ENCODE measurements around the gene TDRD7.

TDRD7 gene

DNA sequence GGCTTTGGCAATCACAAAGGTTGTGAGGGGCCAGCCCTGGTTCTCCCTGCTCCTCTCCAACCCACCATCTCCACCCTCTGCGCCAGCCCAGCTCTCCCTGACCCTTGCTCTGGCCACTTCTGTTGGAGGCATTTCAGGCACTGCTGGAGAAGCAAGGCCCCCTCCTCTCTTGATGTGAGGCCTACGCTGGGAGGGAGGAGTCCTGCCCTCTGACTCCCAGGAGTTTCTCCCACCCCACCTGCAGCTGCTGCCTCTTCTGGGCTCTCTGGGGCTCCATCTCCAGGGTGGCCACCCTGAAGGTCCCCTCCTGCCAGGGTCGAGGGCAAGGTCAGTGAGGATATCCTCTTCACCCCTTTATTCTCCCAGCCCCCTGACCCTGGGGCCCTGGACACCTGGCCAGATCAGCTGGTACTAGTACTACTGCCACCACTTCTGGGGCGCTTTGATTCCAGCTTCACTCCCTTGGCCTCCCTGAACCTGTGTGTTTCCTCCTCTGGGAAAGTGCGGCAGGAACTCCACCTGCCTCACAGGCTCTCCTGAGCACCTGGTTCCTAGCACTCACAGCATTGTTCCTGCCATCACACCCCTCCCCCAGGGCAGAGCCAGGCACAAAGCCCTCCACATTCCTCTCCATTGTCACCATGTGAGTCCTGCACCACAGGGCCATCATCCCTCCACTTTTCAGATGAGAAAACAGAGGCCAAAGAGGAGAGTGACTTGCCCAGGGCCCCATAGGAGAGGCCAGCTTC is 23.8 kb upstream of the TDRD7 start:
- no peak for DNase-seq

DNA sequence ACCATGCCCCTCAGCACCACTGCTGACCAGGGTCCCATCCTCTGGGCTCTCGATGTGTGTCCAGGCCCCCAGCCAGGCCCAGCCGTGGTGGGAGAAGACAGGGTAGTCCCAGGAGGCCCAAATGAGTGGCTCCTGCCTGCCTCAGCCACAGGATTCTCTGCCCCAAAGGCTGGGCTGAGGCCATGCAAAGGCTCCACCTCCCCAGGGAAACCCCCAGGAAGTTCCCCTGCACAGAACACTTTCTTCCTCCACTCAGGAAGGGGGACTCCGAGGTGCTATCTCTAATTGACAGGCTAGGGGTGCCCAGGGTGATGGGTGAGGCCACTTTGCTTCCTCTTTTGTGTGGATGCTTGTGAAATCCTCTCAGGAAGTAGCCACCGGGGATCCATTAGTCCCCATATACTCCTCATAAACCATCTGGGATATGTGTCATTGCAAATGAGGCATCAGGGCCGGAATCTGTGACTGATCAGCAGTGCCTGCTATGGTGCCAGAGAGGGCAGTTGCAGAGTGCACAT is 23.1 kb upstream of the TDRD7 start:
- DNase-seq = peak; percentile 36

DNA sequence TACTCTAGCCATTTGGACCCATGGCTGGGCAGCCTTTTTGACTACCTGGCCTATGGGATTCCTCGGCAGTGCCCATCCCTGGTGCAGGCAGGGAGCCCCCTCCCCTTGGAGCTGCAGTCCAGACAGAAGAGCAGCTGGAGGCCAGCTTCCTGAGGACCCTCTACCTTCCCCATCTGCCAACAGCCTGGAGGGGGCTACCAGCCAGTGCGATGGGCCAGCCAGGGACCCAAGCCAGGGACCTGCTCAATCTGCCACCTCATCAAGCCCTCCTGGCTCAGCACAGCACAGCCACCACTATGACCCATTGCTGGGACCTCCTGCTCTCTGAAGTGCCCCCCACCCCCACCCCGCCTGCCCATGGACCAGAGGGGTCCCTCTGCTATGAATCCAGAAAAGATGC is 22.6 kb upstream of the TDRD7 start:
- no peak for DNase-seq

DNA sequence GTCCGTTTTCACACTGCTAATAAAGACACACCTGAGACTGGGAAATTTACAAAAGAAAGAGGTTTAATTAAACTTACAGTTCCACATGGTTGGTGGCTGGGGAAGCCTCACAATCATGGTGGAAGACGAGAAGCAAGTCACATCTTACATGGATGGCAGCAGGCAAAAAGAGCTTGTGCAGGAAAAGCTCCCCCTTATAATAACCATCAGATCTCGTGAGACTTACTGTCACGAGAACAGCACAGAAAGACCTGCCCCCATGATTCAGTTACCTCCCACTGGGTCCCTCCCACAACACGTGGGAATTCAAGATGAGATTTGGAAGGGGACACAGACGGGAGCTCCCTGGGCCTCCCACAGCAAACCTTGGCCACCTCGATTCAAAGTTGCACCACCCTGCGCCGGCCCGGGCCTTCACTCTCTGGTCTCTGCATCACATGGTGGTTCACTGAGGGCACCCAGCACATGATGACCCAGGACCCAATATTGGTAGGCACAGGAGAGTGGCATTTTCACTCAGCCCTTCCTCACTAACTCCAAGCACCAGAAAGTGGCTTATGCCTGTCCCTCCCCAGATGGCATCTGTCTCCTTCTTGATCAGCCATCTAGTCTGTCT is 21.0 kb upstream of the TDRD7 start:
- DNase-seq = no peak

DNA sequence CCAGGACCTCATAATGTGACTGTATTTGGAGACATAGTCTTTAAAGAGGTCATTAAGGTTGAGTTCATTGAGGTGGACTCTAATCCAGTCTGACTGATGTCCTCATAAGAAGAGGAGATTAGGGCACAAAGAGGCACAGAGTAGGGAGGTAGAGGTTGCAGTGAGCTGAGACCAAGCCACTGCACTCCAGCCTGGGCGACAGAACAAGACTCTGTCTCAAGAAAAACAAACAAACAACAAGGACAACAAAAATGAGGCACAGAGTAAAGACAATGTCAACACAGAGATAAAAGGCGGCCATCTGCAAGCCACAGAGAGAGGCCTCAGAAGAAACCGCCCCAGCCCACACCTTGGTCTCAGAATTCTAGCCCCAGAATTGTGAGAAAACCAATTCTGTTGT is 17.0 kb upstream of the TDRD7 start:
- DNase-seq = no peak

DNA sequence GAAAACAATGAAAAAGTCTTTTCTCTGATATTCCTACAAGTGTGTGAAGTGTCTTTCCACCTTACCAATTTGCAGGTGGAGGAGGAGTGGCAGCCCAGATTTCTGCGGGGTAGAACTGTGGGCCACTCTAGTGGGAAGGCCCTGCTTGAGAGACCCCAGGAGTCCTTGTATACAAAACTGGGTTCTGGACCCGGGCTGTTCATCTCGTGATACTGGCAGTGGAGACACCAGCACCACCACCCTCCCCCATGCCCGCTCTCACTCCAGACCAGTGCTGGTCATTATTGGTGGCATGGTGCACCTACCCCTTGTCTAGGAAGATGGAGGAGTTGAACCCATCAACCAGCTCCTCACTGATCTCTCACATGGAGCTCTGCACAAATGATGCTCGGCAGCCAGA is 16.2 kb upstream of the TDRD7 start:
- no peak for DNase-seq

DNA sequence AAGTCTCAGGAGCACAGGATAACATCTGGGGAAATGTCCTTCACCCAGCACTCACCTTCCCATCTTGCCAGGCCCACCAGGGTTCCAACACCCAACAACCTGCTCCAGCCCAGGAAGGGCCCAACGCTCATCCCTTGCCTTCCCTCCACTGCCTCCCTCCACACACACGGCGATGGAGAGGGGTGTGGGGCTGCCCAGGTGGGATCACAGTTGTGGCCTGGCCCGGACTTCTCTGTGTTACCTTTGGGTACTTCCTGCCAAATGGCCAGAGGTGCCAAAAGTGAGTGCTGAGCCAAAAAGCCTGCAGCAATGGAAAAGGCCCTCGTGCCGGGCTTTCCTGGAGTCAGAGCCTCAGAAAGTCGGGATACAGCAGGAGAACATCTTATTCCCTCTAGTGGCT is 15.6 kb upstream of the TDRD7 start:
- no peak for DNase-seq

DNA sequence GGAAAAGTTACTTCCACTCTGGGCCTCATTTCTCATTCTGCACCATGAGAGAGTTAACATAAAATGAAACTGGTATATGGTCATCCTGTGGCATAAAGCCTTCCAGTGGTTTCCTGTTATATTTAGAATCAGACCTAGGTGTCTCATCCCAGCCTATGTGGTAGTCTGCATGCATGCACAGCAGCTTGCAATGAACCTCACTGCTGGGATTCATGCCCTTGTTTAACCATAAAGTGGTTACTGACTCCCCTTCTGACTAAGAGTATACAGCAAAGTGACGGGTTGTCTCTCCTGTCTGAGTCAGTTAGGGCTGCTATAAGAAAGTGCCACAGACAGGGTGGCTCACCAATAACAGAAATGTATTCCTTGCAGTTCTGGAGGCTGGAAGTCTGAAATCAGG is 14.7 kb upstream of the TDRD7 start:
- peak; percentile 67 for DNase-seq

DNA sequence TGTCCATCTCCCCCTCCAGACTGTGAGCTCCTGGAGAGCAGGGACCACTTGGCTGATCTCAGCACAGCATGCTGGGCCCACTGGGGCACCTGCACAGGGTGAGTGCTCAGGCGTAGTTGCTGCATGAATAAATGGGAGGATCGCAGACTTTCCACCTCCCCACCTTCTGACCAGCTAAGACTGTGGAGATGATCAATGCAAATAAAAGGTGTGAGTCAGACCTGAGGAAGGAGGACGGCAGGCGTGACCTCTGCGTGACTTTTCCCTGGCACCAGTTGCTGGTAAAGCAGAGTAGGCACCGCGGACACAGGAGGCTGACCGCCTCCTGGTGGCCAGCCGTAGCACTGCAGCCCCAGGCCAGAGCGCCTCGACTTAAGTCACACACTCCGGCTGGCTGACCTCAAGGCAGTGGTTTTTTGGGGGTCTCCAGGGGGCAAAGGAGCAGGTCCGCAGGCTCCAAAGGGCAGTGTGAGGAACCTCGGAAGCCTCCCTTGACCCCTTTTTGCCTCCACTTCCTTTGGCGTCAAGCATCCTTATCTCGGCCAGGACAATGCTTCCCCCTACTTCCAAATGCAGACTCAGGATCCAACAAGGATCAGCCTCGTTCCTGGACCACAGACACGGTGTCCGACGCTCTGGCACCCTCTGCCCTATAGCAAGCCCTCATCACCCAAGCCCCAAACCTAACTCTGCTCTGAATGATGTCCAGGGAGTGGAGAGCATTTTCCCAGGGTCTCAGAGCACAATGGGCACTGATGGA is 12.7 kb upstream of the TDRD7 start:
- peak; percentile 70 for DNase-seq

DNA sequence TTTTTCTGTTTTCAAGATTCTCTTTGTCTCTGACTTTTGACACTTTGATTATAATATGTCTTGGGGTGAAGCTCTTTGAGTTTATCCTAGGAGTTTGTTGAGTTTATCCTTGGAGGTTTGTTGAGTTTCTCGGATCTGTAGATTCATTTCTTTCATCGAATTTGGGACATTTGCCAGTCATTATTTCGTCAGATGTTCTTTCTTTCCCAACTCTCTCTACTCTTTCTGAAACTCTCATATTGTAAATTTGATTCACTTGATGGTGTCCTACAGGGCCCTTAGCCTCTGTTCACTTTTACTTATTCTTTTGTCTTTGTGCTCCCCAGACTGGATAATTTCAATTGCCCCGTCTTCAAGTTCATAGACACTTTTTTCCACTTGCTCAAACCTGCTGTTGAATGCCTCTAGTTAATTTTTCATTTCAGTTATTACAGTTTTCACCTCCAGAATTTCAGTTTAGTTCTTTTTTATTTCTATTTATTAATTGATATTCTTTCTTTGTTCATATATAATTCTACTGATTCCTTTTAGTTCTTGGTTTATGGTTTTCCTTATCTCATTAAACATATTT is 8.1 kb upstream of the TDRD7 start:
- no peak for DNase-seq

DNA sequence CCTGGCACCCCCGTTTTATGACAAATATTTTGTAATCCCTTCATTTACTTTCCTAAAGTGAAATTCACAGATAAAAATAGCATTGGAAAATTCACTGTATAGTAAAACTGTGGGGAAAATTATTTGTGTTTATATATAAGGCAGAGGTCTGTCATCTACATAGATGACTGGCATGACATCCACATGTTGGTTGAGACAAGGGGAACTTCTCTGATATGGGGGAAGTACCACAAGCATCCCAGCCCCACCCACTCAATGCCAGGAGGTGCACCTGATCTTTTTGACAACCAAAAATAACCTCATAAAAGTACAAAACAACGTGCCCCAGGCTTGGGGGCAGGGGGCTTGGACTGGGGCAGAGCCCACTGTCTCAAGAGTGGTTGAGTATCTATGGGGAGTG is 6.3 kb upstream of the TDRD7 start:
- no peak for DNase-seq

DNA sequence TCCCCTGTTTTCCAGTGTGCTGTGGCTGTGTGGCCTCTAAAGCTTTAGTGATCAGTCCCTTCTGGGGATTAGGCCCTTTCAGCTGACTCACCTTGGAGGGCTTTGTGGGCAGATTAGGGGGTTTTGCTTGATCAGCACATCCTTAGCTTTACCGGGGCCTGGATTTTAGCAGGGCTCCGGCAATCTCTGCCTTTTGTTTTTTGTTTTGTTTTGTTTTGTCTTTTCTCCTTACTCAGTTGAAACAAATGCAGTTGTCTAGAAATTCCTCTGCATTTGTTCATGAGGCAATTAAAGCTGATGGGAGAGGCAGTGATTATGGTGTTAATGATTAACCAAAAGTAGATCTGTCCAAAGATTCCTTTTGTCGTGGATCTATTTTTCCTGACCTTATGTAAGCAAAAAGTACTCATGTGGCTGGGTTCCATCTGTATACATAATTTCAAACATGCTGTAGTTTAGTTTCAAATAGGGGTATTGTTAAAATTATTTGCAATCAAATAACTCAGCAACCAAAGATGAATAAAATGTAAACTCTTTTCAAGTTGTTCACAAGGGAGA is 5.2 kb upstream of the TDRD7 start:
- DNase-seq = no peak

DNA sequence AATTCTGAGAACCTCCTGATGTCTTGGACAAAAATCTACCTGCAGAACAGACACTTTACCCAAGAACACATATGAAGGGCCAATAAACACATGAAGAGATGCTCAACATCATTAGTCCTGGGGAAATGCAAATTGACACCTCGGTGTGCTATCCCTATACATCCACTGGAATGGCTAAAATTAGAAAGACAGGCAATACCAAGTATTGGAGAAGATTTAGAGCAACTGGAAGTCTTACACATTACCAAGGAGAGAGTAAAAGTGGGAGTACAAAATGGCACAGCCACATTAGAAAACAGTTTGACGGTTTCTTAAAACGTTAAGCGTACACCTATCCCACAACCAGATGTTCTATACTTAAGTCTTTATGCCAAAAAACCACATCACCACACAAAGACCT is 3.3 kb upstream of the TDRD7 start:
- no peak for DNase-seq

DNA sequence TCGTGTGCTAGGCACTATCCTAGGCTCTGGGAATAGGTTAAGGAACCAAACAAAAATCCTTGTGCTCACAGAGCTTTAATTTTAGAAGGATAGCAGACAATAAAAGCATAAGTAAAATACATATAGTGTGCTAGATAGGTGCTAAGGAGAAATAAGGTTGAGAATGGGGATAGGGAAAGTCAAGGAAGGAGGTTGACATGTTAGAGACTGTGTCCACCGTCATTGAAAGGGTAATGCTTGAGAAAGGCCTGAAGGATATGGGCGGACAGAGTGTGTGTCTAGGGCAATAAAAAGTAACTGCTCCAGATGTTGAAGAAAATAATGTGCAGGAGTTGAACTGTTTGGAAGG is 482 bp upstream of the TDRD7 start:
- DNase-seq = no peak

DNA sequence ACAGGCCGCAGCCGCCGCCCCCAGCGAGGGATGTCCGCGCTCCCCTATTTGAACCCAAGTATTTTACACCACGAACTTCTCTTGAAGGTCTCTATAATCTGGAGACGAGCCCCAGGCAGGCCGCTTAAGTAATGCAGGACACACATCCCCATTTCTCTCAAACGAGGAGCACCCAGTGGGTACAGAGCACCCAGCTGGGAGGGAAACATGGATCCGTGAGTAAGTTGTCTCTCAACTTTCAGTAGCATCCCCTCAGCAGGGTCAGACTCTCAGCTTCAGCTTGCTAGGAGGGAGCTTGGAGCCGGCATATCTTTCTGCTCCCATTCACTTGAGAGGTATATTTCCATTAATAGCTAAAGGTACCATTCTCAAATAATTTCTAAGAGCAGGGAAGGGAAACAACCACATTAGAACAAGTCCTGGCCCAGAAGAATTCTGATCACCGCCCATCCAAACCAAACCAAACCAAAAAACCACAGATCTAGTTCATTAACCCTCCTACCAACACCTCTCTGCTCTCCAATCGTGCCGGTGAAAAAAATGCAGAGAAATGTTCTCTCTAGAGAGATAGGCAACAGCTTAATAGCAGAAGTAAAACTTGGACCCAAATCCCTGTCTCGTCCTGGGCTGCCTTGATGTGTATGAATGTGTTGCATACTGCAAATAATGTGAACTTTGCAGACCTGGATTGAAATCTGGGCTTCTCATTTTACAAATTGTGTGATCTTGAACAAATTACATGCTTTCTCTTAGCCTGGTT is 910 bp downstream of the TDRD7 start:
- no peak for DNase-seq

DNA sequence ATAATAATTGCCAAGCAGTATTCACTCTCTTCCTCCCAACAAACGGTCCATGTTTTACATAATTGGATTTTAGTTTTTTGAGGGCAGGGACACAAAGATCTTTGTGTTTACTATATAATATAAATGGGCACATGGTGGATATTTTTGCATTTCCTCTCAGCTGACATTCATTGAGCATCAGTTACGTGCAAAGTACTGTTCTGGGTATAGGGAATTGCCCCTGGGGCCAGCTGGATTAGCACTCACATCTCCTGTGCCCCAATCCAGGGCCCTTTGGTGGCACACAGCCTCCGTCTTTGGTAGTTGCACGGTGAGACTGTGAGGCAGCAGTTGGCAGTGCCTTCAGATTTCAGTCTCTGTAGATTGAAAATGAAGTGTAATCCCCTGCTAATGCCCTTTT is 1.6 kb downstream of the TDRD7 start:
- DNase-seq = no peak

DNA sequence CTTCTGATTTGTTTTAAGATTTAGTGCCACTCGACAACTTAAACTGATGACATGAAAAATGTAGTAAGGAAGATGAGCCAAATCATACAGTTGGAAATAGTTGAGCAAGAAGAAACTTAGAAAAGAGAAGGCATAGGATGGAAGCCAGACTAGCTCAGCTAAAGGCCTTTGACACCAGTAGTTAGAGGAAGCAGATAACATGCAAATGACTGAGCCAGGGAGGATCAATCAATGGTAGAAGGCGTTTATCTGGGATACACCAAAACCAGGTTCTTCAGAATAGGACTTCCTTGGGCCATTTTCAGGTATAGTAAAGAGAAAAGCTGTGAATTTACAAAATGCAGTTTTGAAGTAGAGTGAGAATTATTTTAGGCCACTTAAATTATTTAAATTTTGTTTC is 3.2 kb downstream of the TDRD7 start:
- DNase-seq = no peak

DNA sequence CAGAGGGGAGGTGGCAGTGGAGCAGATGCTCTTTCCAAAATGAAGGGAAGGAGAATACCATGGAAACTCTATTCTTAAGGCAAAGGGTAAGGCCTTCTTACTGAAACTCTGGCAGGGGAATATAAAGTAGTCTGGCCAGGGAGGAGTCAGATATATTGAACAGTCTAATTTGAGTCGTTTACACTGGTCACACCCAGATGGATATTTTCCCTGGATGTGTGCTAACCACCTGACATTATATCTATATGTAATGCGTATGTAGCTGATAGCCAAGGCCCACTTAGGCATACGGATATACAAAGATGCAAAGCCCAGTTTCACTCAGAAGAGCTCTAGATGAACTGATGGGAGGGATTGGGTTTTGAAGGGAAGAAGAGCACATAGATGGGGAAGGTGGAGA is 7.0 kb downstream of the TDRD7 start:
- no peak for DNase-seq

DNA sequence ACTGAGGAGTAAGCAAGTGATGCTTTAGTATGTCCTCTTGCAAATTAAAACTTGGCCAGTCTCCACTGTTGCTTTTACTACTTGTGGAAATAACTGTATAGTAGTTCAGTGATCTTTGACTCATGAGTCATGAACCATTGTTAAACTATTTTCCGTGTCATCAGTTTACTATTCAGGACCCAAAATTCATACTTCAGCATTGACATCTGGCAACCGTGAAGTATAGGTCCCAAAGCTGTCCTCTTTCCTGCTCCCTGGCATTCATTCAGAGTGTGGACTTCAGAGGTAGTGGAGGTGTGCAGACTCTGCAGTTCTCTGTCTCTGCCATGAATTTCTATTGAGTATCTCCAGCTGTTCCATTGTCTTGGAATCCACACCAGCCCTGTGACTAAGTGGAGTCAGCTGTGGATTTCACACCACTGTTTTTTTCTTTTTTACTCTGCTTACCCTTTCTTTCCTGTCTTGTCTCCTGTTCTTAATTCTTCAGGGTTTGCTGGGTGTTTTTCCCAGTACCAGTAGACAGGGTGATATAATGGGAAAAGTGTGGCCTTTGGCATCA is 7.5 kb downstream of the TDRD7 start:
- DNase-seq = no peak

DNA sequence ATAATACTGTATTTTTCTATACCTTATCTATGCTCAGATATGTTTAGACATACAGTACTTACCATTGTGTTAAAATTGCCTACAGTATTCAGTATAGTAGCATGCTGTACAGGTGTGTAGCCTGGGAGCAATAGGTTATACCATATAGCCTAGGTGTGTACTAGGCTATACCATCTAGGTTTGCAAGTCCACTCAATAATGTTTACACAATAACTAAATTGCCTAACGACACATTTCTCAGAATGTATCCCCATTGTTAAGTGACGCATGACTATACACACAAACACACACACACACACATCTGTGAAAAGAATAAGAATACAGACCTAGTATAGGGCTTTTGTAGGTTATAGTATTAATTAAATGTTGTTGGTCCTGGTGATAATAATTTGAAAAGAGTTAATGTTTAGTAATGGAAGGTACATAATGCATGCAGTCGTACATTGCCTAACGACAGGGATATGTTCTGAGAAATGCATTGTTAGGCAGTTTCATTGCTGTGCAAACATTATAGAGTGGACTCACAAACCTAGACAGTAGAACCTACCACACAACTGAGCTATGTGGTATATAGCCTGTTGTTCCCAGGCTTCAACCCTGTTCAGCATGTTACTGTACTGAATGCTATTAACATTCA is 13.6 kb downstream of the TDRD7 start:
- no peak for DNase-seq

DNA sequence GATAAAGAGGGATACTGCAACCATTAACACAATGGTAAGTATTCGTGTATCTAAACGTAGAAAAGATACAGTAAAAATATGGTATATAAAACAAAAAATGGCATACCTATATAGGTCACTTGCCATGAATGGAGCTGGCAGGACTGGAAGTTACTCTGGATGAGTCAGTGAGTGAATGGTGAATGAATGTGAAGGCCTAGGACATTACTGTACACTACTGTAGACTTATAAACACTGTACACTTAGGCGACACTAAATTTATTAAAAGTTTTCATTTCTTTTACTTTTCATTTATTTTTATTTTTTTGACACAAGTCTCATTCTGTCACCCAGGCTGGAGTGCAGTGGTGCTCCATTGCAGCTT is 14.1 kb downstream of the TDRD7 start:
- DNase-seq = no peak

DNA sequence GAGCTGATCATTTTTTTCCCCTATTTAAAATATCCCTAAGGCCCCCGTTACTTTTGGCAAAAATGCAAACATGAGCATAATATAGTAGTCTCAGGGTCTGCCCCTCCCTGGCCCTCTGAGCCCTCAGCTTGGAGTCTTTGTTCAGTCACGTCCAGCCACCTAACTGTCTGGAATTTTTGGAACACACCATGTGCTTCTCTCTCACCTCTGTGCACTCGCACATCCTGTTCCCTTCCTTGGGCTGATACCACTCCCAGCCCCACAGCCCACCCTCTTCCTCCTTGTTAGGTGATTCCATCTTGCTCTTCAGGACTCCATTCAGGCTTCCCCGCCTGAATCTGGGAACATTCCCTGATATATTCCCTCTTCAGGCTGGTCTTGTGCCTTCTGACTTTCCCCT is 16.0 kb downstream of the TDRD7 start:
- no peak for DNase-seq

All from stimulated activated CD4-positive, alpha-beta T cell treated with anti-CD3 and anti-CD28 coated beads, Interleukin-1b, Interleukin-23, amount 100 ng/mL, for 48 hours (primary cell).